GM18861 (cell line): ENCODE data around the gene FMNL2.

Experiments used
- ATAC-seq: cut with Tn5 transposase; IDR thresholded peaks from one replicate; pipeline ENCODE4 v1.9.1; 2021; ENCODE audit not compliant: unreplicated experiment

FMNL2 gene

GRCh38 chr2:152548111-152548875 is 213.3 kb downstream of the FMNL2 start:
- no peak for ATAC-seq

GRCh38 chr2:152548996-152549395 is 214.0 kb downstream of the FMNL2 start:
- ATAC-seq = no peak

GRCh38 chr2:152549423-152549822 is 214.4 kb downstream of the FMNL2 start:
- ATAC-seq = no peak

GRCh38 chr2:152550386-152550785 is 215.4 kb downstream of the FMNL2 start:
- no peak for ATAC-seq

GRCh38 chr2:152552888-152553287 is 217.9 kb downstream of the FMNL2 start:
- ATAC-seq = no peak

GRCh38 chr2:152553518-152553917 is 218.5 kb downstream of the FMNL2 start:
- ATAC-seq = no peak

GRCh38 chr2:152555048-152555447 is 220.1 kb downstream of the FMNL2 start:
- no peak for ATAC-seq

- ATAC-seq = no peak
These were observed 221.5 kb downstream of the FMNL2 start for GRCh38 chr2:152556506-152556905.

- no peak for ATAC-seq
These were observed 222.4 kb downstream of the FMNL2 start for GRCh38 chr2:152557273-152557888.

- ATAC-seq = no peak
These were observed 223.4 kb downstream of the FMNL2 start for GRCh38 chr2:152558158-152558984.

- ATAC-seq = no peak
These were observed 224.0 kb downstream of the FMNL2 start for GRCh38 chr2:152559008-152559407.

- no peak for ATAC-seq
These were observed 225.2 kb downstream of the FMNL2 start for GRCh38 chr2:152560166-152560565.

- no peak for ATAC-seq
These were observed 226.1 kb downstream of the FMNL2 start for GRCh38 chr2:152560873-152561595.

- no peak for ATAC-seq
These were observed 227.4 kb downstream of the FMNL2 start for GRCh38 chr2:152562198-152562884.

- ATAC-seq = no peak
These were observed 228.8 kb downstream of the FMNL2 start for GRCh38 chr2:152563764-152564163.

- peak; percentile 82 for ATAC-seq
These were observed 230.0 kb downstream of the FMNL2 start for GRCh38 chr2:152564754-152565551.

- peak; percentile 79 for ATAC-seq
These were observed 231.1 kb downstream of the FMNL2 start for GRCh38 chr2:152565884-152566727.

GRCh38 chr2:152566728-152567069 is 231.7 kb downstream of the FMNL2 start:
- peak; percentile 26 for ATAC-seq

- no peak for ATAC-seq
These were observed 233.6 kb downstream of the FMNL2 start for GRCh38 chr2:152568531-152568930.
